C4-2B (cell line): ENCODE data around the gene CDCA8.

Experiments
- H3K27ac ChIP-seq: fragments of 450-650 bp; 2 replicates; pipeline ENCODE4 v1.5.1; 2017
- CTCF ChIP-seq: fragments of 450-650 bp; conservative IDR thresholded peaks from 2 replicates; pipeline ENCODE4 v1.5.1; 2017; ENCODE audit warnings: mild to moderate bottlenecking
- ZFX ChIP-seq: fragments of 450-650 bp; IDR thresholded peaks from 2 replicates; pipeline ENCODE4 v1.6.1; 2017

Gene CDCA8

GRCh38 chr1:37701051-37701450, 8.7 kb downstream of the CDCA8 start:
- TF ChIP-seq CTCF (no peak), ZFX (no peak)
- H3K27ac ChIP-seq = no peak overlapping the region

GRCh38 chr1:37703061-37703460, 10.7 kb downstream of the CDCA8 start:
- H3K27ac ChIP-seq = no peak overlapping the region
- TF ChIP-seq ZFX (no peak), CTCF (no peak)

- no peak overlapping the region for H3K27ac ChIP-seq
- no peak for TF ChIP-seq CTCF
- no peak for TF ChIP-seq ZFX
These were observed 12.7 kb downstream of the CDCA8 start for GRCh38 chr1:37704966-37705365.

- H3K27ac ChIP-seq = no peak overlapping the region
- TF ChIP-seq CTCF = no peak
- no peak for TF ChIP-seq ZFX
These were observed 13.1 kb downstream of the CDCA8 start for GRCh38 chr1:37705399-37705798.

GRCh38 chr1:37708471-37708870, 16.2 kb downstream of the CDCA8 start:
- no peak overlapping the region for H3K27ac ChIP-seq
- TF ChIP-seq ZFX (no peak), CTCF (no peak)

- no peak overlapping the region for H3K27ac ChIP-seq
- TF ChIP-seq CTCF (no peak), ZFX (no peak)
These were observed 21.9 kb downstream of the CDCA8 start for GRCh38 chr1:37714226-37714625.

GRCh38 chr1:37714689-37715088, 22.4 kb downstream of the CDCA8 start:
- H3K27ac ChIP-seq = no peak overlapping the region
- TF ChIP-seq ZFX (no peak), CTCF (no peak)
